ENCODE measurements around the gene CCL7. TPM values are rescaled to one million over a fixed set of nuclear protein-coding genes. Genes with fewer than 3 reads are reported as not detected.

CCL7 gene
- total and polyA plus RNA-seq, 9 of the 15 experiments (the other 6 are each of a cell fraction or from before 2014, with no cell fraction given): not detected

DNA sequence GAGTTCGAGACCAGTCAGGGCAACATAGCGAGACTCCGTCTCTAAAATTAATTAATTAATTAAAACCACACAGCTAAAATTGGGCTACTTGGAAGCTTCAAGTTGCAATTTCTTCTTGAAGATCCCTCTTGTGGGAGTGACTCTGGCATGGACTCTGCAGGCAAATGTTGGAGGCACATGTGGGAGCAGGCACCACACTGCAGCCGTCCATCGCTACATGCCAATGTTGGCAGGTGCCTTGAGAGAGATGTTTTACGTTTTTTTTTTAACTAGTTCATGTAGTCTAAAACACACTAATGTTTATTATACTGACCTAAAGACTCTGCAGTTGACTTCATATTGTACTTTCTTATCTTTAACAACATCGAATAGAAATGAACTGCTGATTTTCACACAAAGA is 41.3 kb downstream of the CCL7 start:
- Histone ChIP-seq H3K4me3 (no peak overlapping the region), H3K27me3 (ENCODE audit: control insufficient read depth in 2 of 2, insufficient read depth in 2 of 2, low read length in 2 of 2) (0 out of 5 replicates have a peak, but pooled peaks cover 2 to 5% of the 10 kb centered on the region in 2 experiments), H3K27ac (ENCODE audit: extremely low read depth, low read depth, low read length) (no peak overlapping the region), H2AFZ (ENCODE audit: low read depth, low read length) (no peak overlapping the region), H3K4me2 (ENCODE audit: insufficient read depth, low read length) (no peak overlapping the region), H3K9me3 (replicated peaks; ENCODE audit: control insufficient read depth, insufficient read depth, low read depth, low read length) (no peaks in the 10 kb centered on the region), H3K79me2 (ENCODE audit: control insufficient read depth, insufficient read depth, low read length) (no peaks in the 10 kb centered on the region), H3K9me1 (ENCODE audit: control insufficient read depth, insufficient read depth, low read length) (no peaks in the 10 kb centered on the region), H4K20me1 (replicated peaks; ENCODE audit: control insufficient read depth, insufficient read depth, low read length) (no peaks in the 10 kb centered on the region), H3K4me1 (replicated peaks in 1 of 2; ENCODE audit: control insufficient read depth in 2 of 2, insufficient read depth in 2 of 2, low read length in 2 of 2) (no peaks in the 10 kb centered on the region), H3K9ac (ENCODE audit: insufficient read depth in 1 of 2, low read depth in 2 of 2, low read length in 2 of 2) (no peak overlapping the region), H3K36me3 (ENCODE audit: control insufficient read depth, insufficient read depth, low read length) (no peaks in the 10 kb centered on the region)
- in situ Hi-C loops (cut with MboI): no loop called here
- ATAC-seq: no peak
- intact Hi-C loops (cut with micrococcal nuclease): no loop called here
- FAIRE-seq: no peak
- BruUV-seq (replicated peaks): no TSS peak
- DNase-seq (ENCODE audit: extremely low read depth in 1 of 4, low spot score in 3 of 4): no peak
- WGBS (ENCODE audit: insufficient coverage, low coverage, missing lambda C conversion rate): 2% methylated on average over 7 of the region's 7 CpGs
- ChIA-PET POLR2A (no interaction called here), CTCF (ENCODE audit: low intra/inter-chr PET ratio) (no interaction called here)
- TF ChIP-seq, protein P1, sequence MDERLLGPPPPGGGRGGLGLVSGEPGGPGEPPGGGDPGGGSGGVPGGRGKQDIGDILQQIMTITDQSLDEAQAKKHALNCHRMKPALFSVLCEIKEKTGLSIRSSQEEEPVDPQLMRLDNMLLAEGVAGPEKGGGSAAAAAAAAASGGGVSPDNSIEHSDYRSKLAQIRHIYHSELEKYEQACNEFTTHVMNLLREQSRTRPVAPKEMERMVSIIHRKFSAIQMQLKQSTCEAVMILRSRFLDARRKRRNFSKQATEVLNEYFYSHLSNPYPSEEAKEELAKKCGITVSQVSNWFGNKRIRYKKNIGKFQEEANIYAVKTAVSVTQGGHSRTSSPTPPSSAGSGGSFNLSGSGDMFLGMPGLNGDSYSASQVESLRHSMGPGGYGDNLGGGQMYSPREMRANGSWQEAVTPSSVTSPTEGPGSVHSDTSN (CRISPR knock-in tag; IDR thresholded peaks at IDR 0.05; ENCODE audit: low read depth): no peak
- TF ChIP-seq, protein P1 (tag; conservative IDR thresholded peaks at IDR 0.05; ENCODE audit: low read depth): no peak
- no peak for TF ChIP-seq RBFOX2 (IDR thresholded peaks at IDR 0.05; ENCODE audit: low read depth, low read length)
- TF ChIP-seq LEF1 (IDR thresholded peaks at IDR 0.05): no peak
- TF ChIP-seq RBM15 (IDR thresholded peaks at IDR 0.05; ENCODE audit: insufficient read depth, low read length): no peak
- TF ChIP-seq, protein P2, sequence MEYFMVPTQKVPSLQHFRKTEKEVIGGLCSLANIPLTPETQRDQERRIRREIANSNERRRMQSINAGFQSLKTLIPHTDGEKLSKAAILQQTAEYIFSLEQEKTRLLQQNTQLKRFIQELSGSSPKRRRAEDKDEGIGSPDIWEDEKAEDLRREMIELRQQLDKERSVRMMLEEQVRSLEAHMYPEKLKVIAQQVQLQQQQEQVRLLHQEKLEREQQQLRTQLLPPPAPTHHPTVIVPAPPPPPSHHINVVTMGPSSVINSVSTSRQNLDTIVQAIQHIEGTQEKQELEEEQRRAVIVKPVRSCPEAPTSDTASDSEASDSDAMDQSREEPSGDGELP (CRISPR knock-in tag; IDR thresholded peaks at IDR 0.05; ENCODE audit: borderline replicate concordance): no peak
- TF ChIP-seq CBX1 (IDR thresholded peaks at IDR 0.05; ENCODE audit: low read depth): no peak
- no peak for TF ChIP-seq EZH2 (IDR thresholded peaks at IDR 0.05; ENCODE audit: borderline replicate concordance, low read depth, low read length)
- TF ChIP-seq CSDE1 (IDR thresholded peaks at IDR 0.05): no peak
- TF ChIP-seq NCOA4 (IDR thresholded peaks at IDR 0.05; ENCODE audit: partially characterized antibody): no peak
